Measurements from ENCODE around the gene RRAS2. TPM values are rescaled to one million over a fixed set of nuclear protein-coding genes. Genes with fewer than 3 reads are reported as not detected.
A peak's percentile ranks its signal among the peaks of the same experiment; 100 is the strongest.
"Not testable (repeated sequence)": the region's sequence is repeated elsewhere in the genome, so short reads cannot be mapped to it uniquely, and the experiment has no call there.

The RRAS2 gene
- total RNA-seq, 1 experiment from 2014 or later: 37.3 TPM

GRCh38 chr11:14347494-14347893, 11.5 kb downstream of the RRAS2 start:
- in situ Hi-C loops (cut with HindIII; ENCODE audit: low pct_unique_long_range_greater_than_20kb, low sequenced_read_pairs): no loop called here
- DNase-seq (ENCODE audit: low read depth, low spot score): no peak

- DNase-seq (ENCODE audit: low read depth, low spot score): no peak
- in situ Hi-C loops (cut with HindIII; ENCODE audit: low pct_unique_long_range_greater_than_20kb, low sequenced_read_pairs): no loop called here
Observed at GRCh38 chr11:14346303-14346955, 12.6 kb downstream of the RRAS2 start.

- in situ Hi-C loops (cut with HindIII; ENCODE audit: low pct_unique_long_range_greater_than_20kb, low sequenced_read_pairs): no loop called here
- DNase-seq (ENCODE audit: low read depth, low spot score): no peak
Observed at GRCh38 chr11:14345668-14346067, 13.3 kb downstream of the RRAS2 start.

- DNase-seq (ENCODE audit: low read depth, low spot score); in situ Hi-C loops (cut with HindIII; ENCODE audit: low pct_unique_long_range_greater_than_20kb, low sequenced_read_pairs): not testable (repeated sequence)
Observed at GRCh38 chr11:14345016-14345415, 14.0 kb downstream of the RRAS2 start.

GRCh38 chr11:14342906-14343305, 16.1 kb downstream of the RRAS2 start:
- DNase-seq (ENCODE audit: low read depth, low spot score): no peak
- in situ Hi-C loops (cut with HindIII; ENCODE audit: low pct_unique_long_range_greater_than_20kb, low sequenced_read_pairs): no loop called here

GRCh38 chr11:14341968-14342367, 17.0 kb downstream of the RRAS2 start:
- in situ Hi-C loops (cut with HindIII; ENCODE audit: low pct_unique_long_range_greater_than_20kb, low sequenced_read_pairs): no loop called here
- no peak for DNase-seq (ENCODE audit: low read depth, low spot score)

DNA sequence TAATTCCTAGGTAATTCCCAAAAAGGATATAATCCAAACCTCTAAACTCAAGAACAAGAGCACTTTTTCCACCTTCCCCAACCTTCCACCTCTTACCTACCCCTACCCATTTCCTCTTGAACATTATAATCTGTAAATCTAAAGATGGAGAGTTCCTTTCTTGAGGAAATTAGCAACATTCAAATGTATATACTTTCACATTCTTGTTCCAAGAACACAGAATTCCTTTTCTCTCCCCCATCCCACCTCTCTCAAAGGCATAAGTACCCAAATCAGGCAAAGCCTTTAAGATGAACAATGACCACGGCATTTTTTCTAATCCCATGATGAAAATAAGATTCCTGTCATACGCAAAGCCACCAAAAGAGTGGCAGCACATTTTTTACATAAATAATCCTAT, 18.3 kb downstream of the RRAS2 start:
- in situ Hi-C loops (cut with HindIII; ENCODE audit: low pct_unique_long_range_greater_than_20kb, low sequenced_read_pairs): no loop called here
- DNase-seq (ENCODE audit: low read depth, low spot score): no peak

- in situ Hi-C loops (cut with HindIII; ENCODE audit: low pct_unique_long_range_greater_than_20kb, low sequenced_read_pairs): no loop called here
- DNase-seq (ENCODE audit: low read depth, low spot score): no peak
Observed at GRCh38 chr11:14339356-14339755, 19.6 kb downstream of the RRAS2 start.

GRCh38 chr11:14336507-14337503, 22.2 kb downstream of the RRAS2 start:
- in situ Hi-C loops (cut with HindIII; ENCODE audit: low pct_unique_long_range_greater_than_20kb, low sequenced_read_pairs): no loop called here
- DNase-seq (ENCODE audit: low read depth, low spot score): peak; percentile 77

GRCh38 chr11:14335712-14336111, 23.3 kb downstream of the RRAS2 start:
- no peak for DNase-seq (ENCODE audit: low read depth, low spot score)
- in situ Hi-C loops (cut with HindIII; ENCODE audit: low pct_unique_long_range_greater_than_20kb, low sequenced_read_pairs): no loop called here

DNA sequence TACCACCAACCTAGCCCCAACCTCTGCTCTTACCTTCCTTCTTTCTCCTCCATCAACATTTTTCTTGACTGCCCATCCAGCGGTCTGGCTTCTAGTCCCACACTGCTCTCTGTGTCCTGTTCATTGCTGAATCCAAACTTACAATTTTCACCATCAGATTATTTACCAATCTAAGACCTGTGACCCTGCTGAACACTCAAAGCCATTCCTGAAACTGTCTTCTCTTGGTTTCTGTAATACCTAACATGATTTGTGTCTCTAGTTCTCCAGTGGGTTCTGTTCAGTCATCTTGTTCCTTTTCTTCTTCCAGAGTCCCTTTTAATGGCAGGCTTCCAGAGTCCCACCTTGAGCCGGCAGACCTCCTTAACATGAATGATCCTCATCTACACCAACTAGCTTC, 24.1 kb downstream of the RRAS2 start:
- in situ Hi-C loops (cut with HindIII; ENCODE audit: low pct_unique_long_range_greater_than_20kb, low sequenced_read_pairs): no loop called here
- no peak for DNase-seq (ENCODE audit: low read depth, low spot score)

DNA sequence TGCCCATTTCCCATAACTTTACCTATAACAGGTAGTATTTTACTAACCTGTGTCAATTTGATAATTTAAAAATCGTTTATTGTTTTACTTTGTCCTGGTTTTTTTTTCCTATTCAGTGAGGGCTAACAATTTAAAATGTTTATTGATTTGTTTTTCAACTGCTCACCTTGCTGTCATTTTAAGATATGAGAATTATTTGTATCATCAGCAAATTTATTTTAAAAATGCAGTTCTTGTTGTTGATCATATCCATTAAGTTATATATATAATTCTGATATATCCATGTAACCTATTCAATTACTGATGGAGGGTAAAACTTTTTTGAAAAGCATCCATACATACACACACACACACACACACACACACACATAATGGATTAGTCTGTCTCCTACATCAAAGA, 24.8 kb downstream of the RRAS2 start:
- in situ Hi-C loops (cut with HindIII; ENCODE audit: low pct_unique_long_range_greater_than_20kb, low sequenced_read_pairs): no loop called here
- DNase-seq (ENCODE audit: low read depth, low spot score): no peak

DNA sequence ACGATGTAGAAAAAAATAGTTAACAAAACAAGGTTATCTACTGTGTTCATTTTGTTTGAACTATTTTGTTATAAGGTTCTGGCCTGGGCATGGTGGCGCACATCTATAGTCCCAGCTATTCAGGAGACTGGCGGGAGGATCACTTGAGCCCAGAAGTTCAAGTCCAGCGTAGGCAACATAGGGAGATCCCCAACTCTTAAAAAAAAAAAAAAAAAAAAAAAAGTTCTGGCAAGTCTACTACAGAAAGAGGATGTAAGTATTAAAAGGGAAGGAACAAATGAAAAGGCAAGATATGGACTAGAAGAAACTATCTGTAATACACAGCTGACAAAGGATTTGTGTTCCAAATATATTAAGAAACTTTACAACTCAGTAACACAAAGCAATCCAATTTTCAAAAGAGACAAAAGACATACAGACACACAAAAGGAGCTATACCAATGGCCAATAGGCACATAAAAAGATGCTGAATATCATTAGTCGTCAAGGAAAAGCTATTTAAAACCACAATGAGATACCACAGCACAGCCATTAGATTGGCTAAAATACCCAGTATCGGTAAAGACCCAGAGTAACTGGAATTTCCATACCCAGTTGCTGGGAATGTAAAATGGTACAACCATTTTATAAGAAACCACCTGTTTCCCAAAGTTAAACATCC, 27.4 kb downstream of the RRAS2 start:
- no peak for DNase-seq (ENCODE audit: low read depth, low spot score)
- in situ Hi-C loops (cut with HindIII; ENCODE audit: low pct_unique_long_range_greater_than_20kb, low sequenced_read_pairs): no loop called here

DNA sequence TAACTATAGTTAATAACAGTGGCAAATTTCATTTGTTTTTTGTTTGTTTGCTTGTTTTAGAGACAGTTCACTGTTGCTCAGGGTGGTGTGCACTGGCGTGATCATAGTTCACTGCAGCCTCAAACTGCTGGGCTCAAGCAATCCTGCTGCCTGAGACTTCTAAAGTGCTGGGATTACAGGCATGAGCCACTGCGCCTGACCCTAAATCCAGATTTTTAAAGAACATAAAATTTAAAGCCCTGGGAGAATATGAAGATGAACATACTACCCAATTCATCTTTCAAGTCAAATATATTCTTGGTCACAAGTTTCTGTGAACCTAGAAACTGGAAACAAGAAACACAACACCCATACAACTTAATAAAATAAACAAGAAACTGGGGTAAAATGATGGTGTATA, 28.1 kb downstream of the RRAS2 start:
- in situ Hi-C loops (cut with HindIII; ENCODE audit: low pct_unique_long_range_greater_than_20kb, low sequenced_read_pairs): no loop called here
- DNase-seq (ENCODE audit: low read depth, low spot score): no peak

DNA sequence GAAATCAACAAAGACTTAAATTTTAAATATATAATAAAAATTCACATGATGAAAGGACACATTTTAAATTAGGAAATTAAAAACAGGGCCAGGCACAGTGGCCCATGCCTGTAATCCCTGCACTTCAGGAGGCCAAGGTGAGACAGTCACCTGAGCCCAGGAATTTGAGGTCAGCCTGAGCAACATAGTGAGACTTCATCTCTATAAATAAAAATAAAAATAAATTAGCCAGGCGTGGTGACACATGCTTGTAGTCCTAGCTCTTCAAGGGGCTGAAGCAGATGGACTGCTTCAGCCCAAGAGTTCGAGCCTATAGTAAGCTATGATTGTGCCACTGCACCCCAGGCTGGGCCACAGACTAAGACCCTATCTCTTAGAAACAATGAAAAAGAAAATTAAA, 29.3 kb downstream of the RRAS2 start:
- in situ Hi-C loops (cut with HindIII; ENCODE audit: low pct_unique_long_range_greater_than_20kb, low sequenced_read_pairs): no loop called here
- no peak for DNase-seq (ENCODE audit: low read depth, low spot score)

DNA sequence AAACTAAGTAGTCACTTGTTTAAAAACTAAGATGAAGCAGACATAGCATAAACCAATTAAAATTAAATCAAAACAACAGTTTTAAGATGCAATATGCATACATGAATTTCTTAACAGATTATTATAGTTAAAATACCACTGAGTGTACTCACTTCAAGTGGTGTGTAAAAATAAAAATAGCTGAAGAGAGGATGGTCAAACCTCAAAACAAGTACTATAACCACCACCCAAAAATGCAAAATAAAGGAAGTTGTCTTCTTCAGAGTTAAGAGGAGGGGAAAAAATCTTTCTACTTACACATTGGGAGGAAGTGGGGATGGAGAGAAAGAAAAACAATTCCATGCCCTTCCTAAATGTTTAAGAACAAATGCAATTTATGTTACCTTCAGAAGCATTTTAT, 31.9 kb downstream of the RRAS2 start:
- in situ Hi-C loops (cut with HindIII; ENCODE audit: low pct_unique_long_range_greater_than_20kb, low sequenced_read_pairs): no loop called here
- no peak for DNase-seq (ENCODE audit: low read depth, low spot score)

DNA sequence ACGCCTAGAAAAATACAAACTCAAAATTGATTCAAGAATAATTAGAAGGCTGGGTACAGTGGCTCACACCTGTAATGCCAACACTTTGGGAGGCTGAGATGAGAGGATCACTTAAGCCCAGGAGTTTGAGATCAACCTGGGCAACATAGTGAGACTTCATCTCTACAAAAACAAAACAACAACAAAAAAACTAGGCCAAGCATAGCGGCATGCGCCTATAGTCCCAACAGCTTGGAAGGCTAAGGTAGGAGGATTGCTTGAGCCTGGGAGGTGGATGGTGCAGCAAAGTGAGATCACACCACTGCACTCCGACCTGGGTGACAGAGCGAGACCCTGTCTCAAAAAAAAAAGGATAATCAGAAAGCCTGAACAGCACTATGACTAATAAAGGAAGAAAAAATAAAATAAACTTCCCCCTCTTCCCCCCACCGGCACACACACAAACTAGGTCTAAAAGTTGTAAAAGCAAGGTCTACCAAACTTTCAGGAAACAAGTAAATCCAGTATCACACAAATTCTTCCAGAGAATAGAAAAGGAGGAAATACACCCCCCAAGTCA, 35.8 kb downstream of the RRAS2 start:
- in situ Hi-C loops (cut with HindIII; ENCODE audit: low pct_unique_long_range_greater_than_20kb, low sequenced_read_pairs): no loop called here
- DNase-seq (ENCODE audit: low read depth, low spot score): no peak

DNA sequence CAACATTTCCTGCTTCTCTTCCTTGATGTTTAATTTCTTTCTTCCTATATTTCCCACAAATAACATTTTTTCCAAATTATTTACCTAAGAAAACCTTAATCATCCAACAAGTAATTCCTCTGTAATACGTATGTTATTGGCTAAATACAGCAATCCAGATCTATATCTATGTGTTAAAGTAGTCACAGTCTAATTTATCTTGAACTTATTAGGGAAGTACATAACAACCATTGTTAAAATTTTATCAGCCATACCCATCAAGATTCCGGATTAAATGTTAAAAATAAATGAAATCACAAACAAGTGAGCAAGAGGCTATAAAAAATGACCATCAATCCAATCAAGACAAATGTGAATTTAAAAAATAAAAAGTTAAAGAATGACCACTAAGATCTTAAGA, 36.5 kb downstream of the RRAS2 start:
- no peak for DNase-seq (ENCODE audit: low read depth, low spot score)
- in situ Hi-C loops (cut with HindIII; ENCODE audit: low pct_unique_long_range_greater_than_20kb, low sequenced_read_pairs): no loop called here

Measured in SK-MEL-5 (cell line).